Kidney tubule cell (primary cell): ENCODE data around the gene LZTFL1.

ENCODE experiments used
- DNase-seq: peaks from one replicate; pipeline ENCODE4 v3.0.0-alpha.2; 2018; ENCODE audit warnings: low spot score

LZTFL1 gene

DNA sequence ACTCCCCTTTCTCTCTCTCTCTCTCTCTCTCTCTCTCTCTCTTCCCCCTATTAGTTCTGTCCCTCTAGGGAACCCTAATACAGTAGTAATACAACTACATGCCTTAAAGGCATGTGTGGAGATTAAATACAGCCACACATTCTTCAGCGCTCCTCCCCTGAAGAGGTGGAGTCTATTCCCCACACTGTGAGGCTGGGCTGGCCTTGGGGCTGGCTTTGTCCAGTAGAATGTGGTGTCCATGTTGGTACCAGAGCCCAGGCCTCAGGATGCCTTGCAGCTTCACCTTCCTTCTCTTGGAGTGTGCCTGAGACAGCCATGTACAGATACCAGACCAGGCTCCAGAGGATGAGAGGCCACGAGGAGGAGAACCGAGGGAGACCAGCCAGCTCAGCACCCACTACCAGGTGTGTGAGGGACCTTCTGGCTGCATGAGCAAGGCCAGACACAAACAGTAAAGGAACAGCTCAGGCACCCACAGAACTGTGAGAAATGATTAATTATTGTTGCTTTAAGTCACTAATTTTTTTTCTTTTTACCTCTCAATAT, 56.2 kb downstream of the LZTFL1 start:
- no peak for DNase-seq

- DNase-seq, result no peak
These were observed 58.3 kb downstream of the LZTFL1 start for GRCh38 chr3:45783667-45784066.

GRCh38 chr3:45782381-45782780, 59.5 kb downstream of the LZTFL1 start:
- no peak for DNase-seq

DNA sequence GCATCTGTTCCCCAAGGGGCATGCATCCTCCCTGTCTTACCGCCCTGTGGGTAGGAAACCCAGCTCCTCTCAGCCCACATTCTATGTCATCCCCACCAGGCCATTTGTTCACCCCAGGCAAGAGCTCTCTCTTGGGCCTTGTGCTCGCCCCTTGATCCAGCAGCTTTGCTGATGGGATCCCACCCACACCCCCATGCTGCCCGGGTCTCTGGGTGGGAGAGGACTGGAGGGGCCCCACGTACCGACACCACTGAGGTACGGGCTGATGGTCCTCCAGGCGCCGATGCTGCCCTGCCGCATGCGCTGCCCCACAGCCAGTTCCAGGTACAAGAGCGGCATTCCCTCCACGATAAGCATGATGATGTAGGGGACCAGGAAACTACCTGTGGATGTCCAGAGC, 60.1 kb downstream of the LZTFL1 start:
- DNase-seq, result no peak

GRCh38 chr3:45781271-45781670, 60.6 kb downstream of the LZTFL1 start:
- no peak for DNase-seq

DNA sequence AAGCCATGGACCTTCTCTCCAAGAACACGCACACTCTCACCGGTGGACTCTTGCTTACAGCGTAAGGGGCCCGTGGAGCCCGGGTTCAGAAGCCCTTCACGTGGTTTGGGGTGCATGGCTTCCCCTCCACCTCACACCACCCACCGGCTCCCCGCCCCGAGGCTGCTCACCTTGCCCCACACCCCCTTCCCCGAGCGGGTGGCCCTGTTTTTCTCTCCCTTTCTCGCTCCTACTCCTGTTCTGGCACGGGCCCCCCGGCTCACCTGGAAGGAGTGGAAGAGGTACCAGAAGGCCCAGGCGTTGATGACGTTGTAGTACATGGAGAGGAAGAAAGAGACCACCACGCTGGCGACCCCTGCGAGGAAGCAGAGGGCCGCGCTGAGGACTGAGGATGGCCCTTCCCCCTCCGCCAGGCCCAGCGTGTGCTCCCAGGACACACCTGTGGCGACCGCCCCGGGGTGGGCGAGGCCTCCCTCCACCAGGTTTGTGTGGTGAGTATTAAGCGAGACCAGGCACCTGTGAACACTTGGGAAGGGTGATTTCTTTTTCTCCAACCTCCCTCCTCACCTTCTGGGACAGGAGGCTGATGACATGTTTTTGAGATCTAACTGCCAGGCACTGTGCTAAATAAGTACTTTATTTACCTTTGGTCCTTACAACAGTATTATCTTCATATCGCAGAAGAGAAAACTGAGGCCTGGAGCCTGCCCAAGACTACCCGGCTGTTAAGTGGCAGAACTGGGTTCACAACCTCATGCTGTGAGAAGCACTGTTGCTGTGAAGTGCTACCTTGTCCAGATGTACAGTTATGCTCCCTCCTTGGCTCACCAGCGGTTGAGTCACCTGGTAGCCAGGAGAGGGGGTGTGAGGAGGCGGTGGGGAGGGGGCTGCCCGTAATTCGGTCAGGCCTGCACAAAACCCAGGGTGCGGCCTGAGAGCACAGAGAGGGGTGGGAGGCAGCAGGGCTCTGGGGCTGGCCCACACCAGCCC, 61.9 kb downstream of the LZTFL1 start:
- DNase-seq, result no peak

- no peak for DNase-seq
These were observed 63.1 kb downstream of the LZTFL1 start for GRCh38 chr3:45778761-45779201.

DNA sequence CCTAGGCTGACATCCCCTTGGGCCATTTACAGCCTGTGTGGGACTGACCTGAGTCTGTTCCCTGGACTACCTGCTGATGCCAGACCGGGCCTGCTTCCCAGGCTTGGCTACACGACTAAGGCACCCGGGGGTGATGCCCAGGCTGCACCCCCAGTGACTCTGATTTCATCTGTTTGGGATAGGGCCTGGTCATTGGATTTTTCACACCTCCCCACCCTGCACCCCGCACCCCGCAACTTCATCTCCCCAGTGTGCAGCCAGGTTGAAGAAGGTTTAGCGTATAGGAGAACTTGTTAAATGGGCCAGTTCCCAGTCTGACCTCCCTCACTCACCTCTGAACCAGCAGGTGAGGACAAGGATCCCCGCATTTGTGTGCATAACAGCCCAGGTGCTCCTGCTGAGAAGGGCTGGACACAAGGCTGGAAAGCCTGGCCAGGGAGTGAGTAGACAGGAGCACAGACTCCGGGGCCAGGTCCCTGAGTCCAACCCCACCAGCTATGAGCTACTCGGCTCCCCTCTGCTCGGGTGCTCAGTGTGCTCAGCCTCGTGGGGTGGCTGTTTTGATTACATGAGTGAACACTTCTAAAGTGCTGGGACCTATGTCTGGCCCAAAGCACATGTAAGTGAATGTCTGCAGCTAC, 64.1 kb downstream of the LZTFL1 start:
- DNase-seq, result no peak

GRCh38 chr3:45777111-45777745, 64.7 kb downstream of the LZTFL1 start:
- DNase-seq, result no peak

DNA sequence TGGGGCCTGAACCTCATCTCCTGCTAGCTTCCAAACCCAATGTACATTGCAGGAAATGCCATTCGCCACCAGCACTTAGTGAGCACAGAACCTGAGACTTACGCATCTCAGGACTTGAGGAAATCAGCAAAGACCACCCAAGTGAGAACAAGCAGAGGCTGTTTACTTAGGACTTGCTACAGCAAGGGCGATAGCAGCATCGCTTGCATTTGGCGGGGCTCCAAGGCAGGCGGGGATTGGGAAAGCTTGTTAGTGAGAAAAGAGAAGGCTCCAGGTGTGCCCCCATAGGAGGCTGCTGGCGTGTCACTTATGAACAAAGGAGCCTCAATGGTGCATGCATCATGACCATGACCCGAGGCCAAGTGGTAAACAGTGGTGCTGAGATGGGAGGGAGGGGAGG, 65.3 kb downstream of the LZTFL1 start:
- DNase-seq, result no peak

GRCh38 chr3:45776301-45776595, 65.7 kb downstream of the LZTFL1 start:
- DNase-seq, result no peak

DNA sequence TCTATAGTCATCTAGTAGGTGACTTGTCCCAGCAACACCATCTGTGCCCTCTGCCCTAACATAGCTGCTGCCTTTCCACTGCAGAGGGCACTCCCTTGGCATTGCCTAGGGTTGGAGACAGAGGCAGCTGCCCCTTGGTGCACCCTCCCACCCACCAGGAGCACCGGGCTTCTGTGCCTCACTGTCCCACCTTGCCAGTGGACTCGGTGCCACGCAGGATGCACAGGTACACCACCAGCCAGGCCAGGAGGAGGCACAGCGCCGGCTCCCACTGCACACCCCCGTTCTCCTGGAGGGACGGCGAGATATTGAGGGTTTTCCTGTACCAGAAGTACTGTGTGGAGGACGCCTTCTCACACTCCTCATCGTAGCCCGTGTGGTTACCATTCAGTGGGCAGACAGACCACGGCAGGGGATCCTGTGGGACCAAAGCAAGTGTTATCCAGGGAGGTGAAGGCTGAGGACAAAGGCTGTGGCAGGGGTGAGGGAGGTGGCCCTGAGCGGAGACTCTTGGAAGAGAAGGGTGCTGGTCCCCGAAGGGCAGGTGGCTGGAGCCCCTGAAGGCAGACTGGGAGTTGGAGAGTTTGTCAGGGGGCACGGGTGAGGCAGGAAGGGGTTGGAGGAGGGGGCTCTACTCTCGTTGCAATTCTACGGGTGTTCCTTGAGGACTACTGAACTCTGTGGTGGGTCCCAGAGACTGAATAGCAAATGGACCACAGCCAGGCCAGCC, 66.2 kb downstream of the LZTFL1 start:
- DNase-seq, result no peak

DNA sequence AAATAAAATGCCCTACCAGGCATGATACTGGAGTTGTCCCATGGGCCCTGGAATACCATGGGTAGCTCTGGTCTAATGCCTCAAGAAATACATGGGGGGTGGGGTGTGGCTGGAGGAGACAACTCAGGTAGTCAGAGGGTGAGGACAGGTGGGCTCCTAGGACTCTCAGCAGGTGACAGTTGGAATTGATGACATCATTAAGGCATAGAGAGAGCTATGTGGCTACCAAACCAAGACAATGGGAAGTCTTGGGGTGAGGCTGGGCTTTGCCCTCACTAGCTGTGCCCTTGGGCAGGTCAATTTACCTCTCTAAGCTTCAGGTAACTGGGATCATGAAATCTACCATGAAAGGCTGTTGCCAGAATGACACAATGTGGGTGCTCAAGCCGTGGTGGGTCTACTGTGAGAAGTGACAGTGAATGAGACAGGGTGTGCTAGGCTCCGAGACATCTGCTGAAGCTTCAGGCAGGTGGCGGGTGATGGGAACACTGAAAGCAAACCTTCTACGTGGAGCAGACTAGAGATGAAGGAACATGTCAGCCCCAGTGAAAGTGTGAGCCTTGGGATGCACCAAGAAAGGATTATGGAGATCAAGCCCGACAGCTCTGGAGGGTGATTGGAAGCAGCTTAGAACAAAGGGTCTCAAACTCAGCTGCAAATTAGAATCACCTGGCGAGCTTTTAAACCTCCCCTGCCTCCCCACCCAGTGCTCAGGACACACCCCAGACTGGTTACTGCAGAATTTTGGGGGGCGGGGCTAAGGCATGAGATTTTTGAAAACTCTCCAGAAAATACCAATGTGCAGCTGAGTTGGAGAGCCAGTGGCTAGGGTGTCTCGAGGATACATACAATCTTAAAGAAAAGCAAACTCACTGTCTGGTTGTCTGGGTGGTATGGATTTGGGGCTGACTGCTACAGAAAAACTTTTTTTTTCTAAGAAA, 67.1 kb downstream of the LZTFL1 start:
- no peak for DNase-seq

DNA sequence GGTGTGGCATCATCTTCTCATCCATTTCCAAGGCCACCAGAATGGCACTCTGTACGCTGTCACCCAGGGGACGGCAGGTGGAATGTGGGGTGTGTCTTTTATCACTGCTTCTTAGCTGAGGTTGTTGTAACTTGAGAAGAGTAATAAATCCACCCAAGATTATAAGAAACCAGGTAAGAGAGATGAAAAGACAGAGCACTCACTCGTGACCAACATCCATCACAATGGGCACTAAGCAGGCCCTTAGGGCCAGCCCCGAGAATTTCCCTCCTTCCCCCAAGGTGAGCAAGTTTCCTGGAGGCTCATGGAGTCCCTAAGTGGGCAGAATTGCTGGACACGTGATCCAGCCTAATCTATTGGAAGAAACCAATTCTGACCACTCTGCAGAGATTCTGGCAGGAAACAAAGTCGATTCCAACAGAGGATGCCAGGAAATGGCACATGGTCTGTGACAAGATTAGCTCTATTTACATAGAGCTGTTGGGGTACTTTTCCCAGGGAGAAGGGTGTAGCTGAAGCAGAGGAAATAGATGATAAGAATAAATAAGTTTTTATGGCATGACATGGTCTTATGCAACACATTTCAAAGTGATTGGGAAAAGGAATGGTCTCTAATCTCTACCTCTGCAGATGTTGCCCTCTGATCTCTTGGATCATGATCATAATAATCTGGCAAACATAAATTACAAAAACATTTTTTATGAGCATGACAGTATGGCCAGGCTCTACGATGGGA, 68.0 kb downstream of the LZTFL1 start:
- no peak for DNase-seq
